HG03378 (cell line): Measurements from ENCODE around the gene CSMD2.
"Not testable (repeated sequence)": the region's sequence is repeated elsewhere in the genome, so short reads cannot be mapped to it uniquely, and the experiment has no call there.

Experiments used
- ATAC-seq: cut with Tn5 transposase; IDR thresholded peaks from one replicate; pipeline ENCODE4 v1.9.1; 2021; ENCODE audit warnings: mild to moderate bottlenecking, moderate library complexity; ENCODE audit not compliant: unreplicated experiment

Gene CSMD2

DNA sequence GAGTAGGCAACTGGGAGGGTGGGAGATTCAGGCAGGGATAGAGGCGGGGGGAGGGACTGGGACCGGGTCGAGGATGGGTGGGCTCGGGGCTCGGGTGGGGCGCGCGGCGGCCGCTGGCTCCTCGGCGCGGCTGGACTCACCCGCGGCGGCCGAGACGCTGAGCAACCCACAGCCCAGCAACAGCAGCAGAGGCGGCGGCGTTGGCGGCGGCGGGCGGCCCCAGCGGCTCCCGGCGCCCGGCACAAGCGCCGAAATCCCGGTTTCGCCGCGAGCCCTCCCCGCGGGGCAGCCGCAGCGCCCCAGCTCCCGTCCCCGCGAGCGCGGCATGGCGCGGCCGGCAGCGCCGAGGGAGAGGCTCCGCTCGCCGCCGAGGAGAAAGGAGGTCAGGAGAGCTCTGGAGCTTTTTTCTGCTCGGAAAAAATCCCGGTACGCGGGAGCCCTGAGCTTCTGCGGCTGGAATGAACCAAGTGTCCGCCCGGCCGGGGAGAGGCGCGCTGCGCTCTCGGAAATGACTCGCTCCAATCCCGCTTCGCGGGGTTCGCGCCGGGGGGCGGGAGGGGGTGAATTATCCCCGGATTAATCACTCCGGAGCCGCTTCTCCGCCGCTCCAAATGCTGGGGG is at the start of gene CSMD2:
Gene CSMD2 (minus strand): TSS at position 460 of the 621 bp plus-strand sequence. CDS start 133 bp downstream, at position 327.
- ATAC-seq = no peak

DNA sequence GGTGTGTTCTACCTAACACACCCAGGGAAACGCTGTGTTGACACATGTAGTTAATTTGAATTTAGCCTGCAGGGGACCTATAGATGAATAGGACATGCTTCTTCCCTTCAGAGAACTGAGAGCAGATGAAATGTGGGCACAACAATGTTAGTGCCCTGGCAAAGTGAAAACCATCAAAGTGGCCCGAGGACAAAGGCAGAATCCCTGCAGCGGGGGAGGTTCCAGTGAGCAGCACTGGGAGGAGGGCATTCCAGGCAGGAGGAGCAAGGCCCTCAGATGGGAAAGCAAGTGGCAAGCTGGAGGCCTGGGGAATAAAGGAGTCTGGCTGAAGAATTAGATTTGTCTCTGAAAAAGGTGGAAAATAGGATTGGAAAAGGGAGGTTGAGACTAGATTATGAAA is 48.9 kb upstream of the CSMD2 start:
- no peak for ATAC-seq

DNA sequence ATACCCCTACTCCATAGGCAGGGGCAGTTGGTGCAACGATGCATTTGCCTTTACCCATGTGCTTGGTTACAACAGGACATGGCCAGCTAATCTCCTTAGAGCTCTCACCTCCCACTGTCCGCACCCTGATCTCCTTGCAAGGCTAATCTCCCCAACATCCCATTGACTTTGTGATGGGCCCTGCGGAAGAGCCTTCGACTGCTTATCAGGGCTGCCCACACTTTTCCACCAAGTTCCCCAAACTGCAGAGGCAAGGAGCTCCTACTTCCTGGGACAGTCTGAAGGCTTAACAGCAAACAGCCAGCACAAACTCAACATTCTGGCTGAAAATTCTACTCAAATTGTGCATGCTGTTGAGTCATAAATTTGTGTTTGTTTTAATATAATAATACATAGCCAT is 47.6 kb upstream of the CSMD2 start:
- ATAC-seq = no peak

DNA sequence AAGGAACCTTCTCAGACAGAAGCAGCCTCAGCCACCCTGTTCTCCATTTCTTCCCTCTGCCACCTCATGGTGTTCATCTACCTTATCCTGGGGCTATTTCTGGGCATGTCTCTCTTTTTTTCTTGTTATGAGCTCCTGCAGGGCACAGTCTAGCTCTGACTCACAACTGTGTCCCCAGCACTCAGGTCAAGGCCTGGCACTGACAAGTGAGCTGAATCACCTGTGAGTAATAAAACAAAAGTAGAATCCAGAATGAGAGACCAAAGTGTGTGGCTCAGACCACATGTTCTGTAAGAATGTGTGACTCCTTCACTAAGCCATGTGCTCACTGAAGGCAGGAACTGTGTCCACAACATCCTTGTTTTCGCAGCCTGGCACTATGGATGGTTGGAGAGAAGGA is 34.9 kb upstream of the CSMD2 start:
- no peak for ATAC-seq

GRCh38 chr1:34192621-34193020 is 27.6 kb upstream of the CSMD2 start:
- ATAC-seq = no peak

- no peak for ATAC-seq
These were observed 25.7 kb upstream of the CSMD2 start for GRCh38 chr1:34190692-34191091.

- ATAC-seq = no peak
These were observed 24.0 kb upstream of the CSMD2 start for GRCh38 chr1:34188985-34189384.

GRCh38 chr1:34188418-34188817 is 23.4 kb upstream of the CSMD2 start:
- no peak for ATAC-seq

DNA sequence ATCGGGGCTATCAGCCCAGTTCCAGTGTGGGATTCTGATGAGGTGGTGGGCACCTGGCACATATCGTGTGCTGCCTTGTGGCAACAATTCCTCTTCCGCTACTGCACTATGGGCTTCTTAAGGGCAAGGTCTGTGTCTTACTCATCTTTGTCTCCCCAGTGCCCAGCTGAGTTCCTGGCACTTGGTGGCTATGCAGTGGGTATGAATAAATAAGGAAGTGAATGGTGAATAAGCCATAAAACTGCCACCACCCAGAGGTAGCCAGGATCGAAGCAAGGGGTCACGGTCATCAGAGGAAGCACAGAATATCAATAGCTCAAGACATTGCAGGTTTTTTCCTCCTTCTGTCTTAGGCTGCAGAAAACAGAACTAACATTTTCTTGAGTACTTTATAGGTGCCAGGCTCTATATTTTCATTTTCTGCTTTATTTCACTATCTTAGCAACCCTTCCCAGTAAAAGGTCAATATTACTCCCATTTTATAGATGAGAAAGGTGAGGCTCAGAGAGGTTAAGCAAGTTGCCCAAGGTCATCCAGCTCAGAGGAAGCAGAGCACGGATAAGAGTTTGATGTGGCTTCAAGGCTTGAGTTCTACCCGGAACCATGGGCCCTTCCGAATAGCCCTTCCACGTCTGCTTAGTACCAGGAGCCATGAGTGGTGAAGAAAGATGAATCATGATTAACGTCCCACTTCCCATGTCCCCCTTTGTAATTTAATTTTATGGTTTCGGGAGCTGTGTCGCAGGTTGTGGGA is 21.9 kb upstream of the CSMD2 start:
- ATAC-seq = no peak

DNA sequence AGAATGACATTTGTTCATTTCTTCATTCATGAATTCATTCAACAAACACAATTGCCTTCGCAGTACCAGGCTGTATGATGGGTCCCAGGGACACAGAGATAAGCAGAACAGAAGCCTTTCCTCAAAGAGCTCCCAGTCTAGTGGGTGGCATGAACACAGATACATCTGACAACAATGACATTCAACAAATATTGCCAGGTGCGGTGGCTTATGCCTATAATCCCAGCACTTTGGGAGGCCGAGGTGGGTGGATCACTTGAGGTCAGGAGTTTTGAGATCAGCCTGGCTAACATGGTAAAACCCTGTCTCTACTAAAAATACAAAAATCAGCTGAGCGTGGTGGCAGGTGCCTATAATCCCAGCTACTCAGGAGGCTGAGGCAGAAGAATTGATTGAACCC is 18.4 kb upstream of the CSMD2 start:
- not testable (repeated sequence) for ATAC-seq

DNA sequence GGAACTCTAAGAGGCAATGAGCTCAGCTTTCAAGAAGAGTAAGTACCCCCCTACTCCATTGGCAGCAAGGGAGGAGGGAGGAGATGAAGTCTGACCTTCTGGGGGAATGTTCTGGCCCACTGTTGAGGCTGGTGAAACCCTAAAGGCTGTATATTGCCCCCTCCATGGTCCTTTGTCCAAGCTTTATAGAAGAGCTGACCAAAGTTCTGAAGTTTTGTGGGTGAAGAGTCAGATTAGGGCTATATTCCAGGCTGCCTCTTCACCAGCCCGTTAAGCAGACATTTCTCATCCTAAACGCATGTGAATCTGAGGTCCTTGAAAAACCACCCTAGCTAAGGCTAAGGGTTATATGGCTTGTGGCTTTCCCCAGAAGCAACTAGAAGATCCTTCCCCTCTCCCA is 13.0 kb upstream of the CSMD2 start:
- no peak for ATAC-seq

DNA sequence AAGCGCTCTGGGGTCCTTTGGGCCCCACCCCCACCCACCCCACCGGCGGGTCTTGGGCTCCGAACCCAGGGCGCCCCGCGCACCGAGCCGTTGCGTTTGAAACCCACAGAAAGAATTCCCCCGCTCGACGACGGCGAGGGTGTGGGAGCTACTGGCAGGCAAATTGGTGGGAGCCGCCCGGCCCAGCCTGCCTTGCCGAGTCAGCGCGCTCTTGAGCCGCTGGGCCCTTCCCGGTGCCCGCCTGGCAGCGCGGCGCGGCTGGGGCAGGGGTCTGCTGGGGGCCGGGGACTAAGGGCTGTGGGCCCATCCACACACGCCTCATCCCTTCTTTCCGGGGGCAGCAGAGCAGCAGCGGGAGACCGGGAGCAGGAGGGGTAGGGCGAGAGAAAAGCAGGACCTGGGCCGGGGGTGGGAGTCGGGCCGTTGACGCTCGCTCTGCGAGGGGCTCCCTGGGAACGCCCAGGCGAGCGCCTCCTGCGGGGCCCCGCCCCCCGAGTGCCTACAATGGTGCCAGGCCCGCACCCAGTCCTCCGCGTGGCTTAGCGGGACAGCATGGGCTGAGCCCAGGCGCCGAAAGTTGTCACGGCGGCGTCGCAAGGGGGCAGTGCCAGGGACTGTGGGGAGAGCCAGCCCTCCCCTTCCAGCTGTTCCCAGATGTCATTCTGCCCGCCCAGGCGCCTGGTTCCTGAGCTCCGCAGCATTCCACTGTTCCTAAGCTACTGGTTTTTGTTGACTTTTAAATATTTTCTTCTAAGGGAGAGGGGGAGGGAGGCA is 12.0 kb upstream of the CSMD2 start, which contains the start of gene C1orf94:
Gene C1orf94 (plus strand): TSS at position 78 of the 774 bp plus-strand sequence. CDS start 883 bp downstream, outside the sequence.
- no peak for ATAC-seq

GRCh38 chr1:34175744-34176143 is 10.7 kb upstream of the CSMD2 start:
- ATAC-seq = no peak

DNA sequence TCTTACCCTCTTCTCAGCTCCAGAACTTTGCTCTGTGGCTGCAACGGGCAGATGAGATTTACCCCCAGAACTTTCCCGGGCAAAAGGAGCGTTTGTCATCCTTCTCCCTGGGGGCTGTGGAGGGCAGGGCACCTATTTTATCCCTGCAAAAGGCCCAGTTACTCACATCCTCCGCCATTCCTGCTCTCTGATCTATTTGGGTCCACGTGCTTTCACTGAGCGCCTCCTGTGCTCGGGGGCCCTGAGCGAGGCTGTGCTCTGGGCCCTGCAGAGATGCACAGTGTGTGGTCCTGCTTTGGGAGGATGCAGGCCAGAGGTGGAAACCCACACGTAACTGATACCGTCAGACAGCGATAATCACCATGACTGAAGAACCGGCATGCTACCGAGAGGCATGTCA is 2.4 kb upstream of the CSMD2 start:
- ATAC-seq = no peak

DNA sequence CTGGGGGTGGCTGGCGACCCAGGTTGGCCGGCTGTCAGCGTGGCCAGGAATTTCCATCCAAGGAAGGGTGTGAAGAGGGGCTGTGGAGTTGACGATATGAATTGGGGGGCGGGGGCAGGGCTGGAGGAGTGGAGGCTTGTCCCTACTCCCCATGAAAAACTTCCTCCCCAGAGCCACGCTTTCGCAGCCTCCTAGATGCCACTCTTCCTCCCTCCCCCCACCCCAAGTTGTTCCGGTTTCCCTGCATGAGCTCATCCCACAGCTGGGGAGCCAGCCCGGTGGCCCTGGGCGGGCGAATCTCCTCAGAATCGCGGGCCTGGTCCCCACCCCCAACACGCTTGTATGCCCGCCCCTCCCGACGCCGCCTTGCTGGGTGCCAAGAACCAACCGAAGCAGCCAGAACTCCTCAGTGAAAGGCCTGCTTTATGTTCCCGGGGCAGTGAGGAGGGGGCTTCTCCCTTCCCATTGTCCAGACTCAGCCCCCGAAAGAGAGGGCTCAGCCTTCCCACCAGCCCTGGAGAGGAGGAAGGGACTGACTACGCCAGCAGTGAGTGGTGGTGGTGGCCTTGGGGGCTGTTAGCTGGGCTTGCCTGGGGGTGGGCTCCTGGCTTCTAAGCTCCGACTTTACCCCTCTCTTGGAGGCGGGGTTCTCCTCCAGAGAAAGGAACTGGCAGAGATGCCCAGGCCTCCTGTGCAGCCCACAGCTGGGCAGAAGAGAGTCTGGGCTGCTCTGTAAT is 1.8 kb upstream of the CSMD2 start:
- no peak for ATAC-seq

DNA sequence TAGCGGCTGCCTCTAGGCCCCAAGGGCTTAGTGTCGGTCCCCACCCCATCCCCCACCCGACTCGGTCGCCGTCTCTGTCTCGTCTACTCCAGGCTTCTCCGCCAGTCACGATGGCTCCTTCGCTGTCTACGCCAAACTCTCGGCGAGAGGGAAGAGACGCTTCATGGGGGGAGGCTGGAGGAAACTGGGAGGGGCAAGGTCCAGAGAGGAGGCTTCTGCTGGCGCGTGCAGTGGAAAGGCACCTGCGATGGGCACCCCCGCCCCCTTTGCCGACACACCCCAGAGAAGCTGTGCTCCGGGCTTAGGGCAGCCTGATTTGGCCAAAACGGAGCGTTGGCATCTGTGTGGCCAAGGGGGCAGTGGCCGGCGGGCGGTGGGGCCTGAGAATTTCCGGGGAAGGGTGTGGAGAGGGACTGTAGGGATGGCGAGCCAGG is 1.2 kb upstream of the CSMD2 start:
- ATAC-seq = no peak

GRCh38 chr1:34165422-34165921 is 442 bp upstream of the CSMD2 start:
- ATAC-seq = no peak

DNA sequence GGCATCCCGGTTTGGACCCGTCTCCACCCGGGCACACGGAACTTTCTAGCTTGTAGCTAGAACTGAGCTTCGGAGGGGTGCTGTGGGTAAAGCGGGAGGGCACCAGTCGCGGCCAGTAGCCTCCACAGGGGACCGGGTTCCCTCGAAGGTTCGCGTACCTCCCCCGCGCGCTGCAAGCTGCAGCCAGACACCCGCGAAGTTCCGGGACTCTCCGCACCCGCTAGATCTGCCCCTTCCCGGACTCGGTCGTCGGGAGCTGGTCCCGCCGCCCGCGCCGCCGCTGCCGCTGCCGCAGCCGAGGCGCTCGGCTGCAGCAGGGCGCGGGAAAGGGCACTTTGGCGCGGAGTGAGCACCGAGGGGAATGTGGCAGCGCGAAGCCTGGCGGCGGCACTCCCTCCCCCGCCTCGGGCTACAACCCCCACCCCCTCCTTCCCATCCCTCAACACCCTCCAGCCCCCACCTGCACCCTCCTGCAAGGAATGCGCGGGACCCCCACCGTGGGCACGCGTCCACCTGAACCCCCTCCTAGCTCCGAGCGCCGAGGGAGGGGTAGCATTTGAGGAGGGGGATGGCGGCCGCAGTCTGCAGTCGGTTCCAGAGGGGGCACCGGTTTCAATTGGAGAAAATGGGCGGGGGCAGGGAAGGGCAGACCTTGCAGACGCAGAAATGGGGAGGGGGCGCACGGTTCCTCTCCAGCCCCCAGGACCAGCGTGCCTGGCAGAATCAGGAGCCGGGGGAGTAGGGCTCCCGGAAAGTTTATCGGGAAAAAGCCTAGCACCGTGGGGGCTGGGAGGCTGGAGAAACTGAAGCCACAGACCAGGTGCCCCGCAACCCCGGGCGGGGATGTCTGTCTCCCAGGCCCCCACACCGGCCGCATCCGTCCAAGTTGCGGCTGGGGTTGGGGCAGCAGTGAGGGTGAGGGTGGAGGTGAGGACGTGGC is 968 bp downstream of the CSMD2 start:
- ATAC-seq = no peak

GRCh38 chr1:34162852-34163766 is 1.9 kb downstream of the CSMD2 start:
- ATAC-seq = no peak
